Neural cell (in vitro differentiated cells): ENCODE results near the gene ACTL10. TPM values are rescaled to one million over a fixed set of nuclear protein-coding genes. Genes with fewer than 3 reads are reported as not detected.

Experiments used
- H2AFZ ChIP-seq: fragments of 200-600, 300-800 bp; sonication (generic), shearing (Covaris generic); 2 replicates; pipeline ENCODE4 v1.6.0; 2014; ENCODE audit warnings: low read depth, mild to moderate bottlenecking, antibody characterized with exemption, low read length, moderate library complexity
- H3F3A ChIP-seq: fragments of 200-600 bp; shearing (Covaris generic); 2 replicates; pipeline ENCODE4 v1.6.1; 2016; ENCODE audit warnings: mild to moderate bottlenecking, moderate library complexity, mixed read lengths, antibody characterized with exemption, low read length; ENCODE audit not compliant: insufficient read depth, poor library complexity, severe bottlenecking
- H3K27ac ChIP-seq: fragments of 200-600, 300-800 bp; sonication (generic), shearing (Covaris generic); 2 replicates; pipeline ENCODE4 v1.5.1; 2014; ENCODE audit warnings: mild to moderate bottlenecking, low read length, moderate library complexity
- H3K27me3 ChIP-seq: fragments of 300-800, 200-600 bp; sonication (generic), shearing (Covaris generic); 2 replicates; pipeline ENCODE4 v1.6.0; 2014; ENCODE audit warnings: mild to moderate bottlenecking, low read depth, low read length, moderate library complexity; ENCODE audit not compliant: insufficient read depth
- H3K36me3 ChIP-seq: fragments of 300-800, 200-600 bp; sonication (generic), shearing (Covaris generic); 2 replicates; pipeline ENCODE4 v1.5.1; 2014; ENCODE audit warnings: mild to moderate bottlenecking, antibody characterized with exemption, low read length, moderate library complexity; ENCODE audit not compliant: insufficient read depth
- H3K4me2 ChIP-seq: fragments of 300-800, 200-600 bp; sonication (generic), shearing (Covaris generic); 2 replicates; pipeline ENCODE4 v1.6.0; 2014; ENCODE audit warnings: mild to moderate bottlenecking, low read length
- H3K4me3 ChIP-seq: fragments of 300-800, 200-600 bp; sonication (generic), shearing (Covaris generic); 2 replicates; pipeline ENCODE4 v1.5.1; 2014; ENCODE audit warnings: mild to moderate bottlenecking, low read length, moderate library complexity
- H3K79me2 ChIP-seq: fragments of 200-600 bp; shearing (Covaris generic); replicated peaks from 2 replicates; pipeline ENCODE4 v1.6.0; 2014; ENCODE audit warnings: mild to moderate bottlenecking, low read length, moderate library complexity; ENCODE audit not compliant: insufficient read depth
- H3K9ac ChIP-seq: fragments of 300-800, 200-600 bp; sonication (generic), shearing (Covaris generic); 2 replicates; pipeline ENCODE4 v1.6.1; 2016; ENCODE audit warnings: mild to moderate bottlenecking, low read length, mixed read lengths
- H3K9me2 ChIP-seq: fragments of 200-600 bp; shearing (Covaris generic); 2 replicates; pipeline ENCODE4 v1.6.1; 2016; ENCODE audit warnings: mild to moderate bottlenecking, low read length, mixed read lengths; ENCODE audit not compliant: insufficient read depth
- H3K9me3 ChIP-seq: fragments of 200-600, 300-800 bp; sonication (generic), shearing (Covaris generic); 2 replicates; pipeline ENCODE4 v1.6.1; 2016; ENCODE audit warnings: mild to moderate bottlenecking, mixed run types, low read length, moderate library complexity, mixed read lengths
- H4K20me1 ChIP-seq: fragments of 200-600 bp; shearing (Covaris generic); 2 replicates; pipeline ENCODE4 v1.6.1; 2016; ENCODE audit warnings: mild to moderate bottlenecking, mixed run types; ENCODE audit not compliant: insufficient read depth
- EP300 ChIP-seq: fragments of 450-650 bp; conservative IDR thresholded peaks from 2 replicates; pipeline ENCODE4 v1.6.1; 2014; ENCODE audit warnings: antibody characterized with exemption, mild to moderate bottlenecking, moderate library complexity; ENCODE audit not compliant: poor library complexity, severe bottlenecking
- EZH2 ChIP-seq: fragments of 200-600, 300-800 bp; shearing (Covaris generic), sonication (generic); IDR thresholded peaks from 2 replicates; pipeline ENCODE4 v1.6.1; 2014; ENCODE audit warnings: antibody characterized with exemption, low read length, borderline replicate concordance, mild to moderate bottlenecking; ENCODE audit not compliant: insufficient read depth, poor library complexity, severe bottlenecking
- MXI1 ChIP-seq: fragments of 450-650 bp; conservative IDR thresholded peaks from 2 replicates; pipeline ENCODE4 v1.6.1; 2014; ENCODE audit warnings: antibody characterized with exemption, mild to moderate bottlenecking; ENCODE audit not compliant: poor library complexity, severe bottlenecking
- POLR2AphosphoS5 ChIP-seq: IDR thresholded peaks from 2 replicates; pipeline ENCODE4 v1.6.1; 2012
- RAD21 ChIP-seq: fragments of 450-650 bp; conservative IDR thresholded peaks from 2 replicates; pipeline ENCODE4 v1.6.1; 2014; ENCODE audit warnings: antibody characterized with exemption, mild to moderate bottlenecking, moderate library complexity
- SMC3 ChIP-seq: fragments of 450-650 bp; conservative IDR thresholded peaks from 2 replicates; pipeline ENCODE4 v1.6.1; 2014; ENCODE audit warnings: antibody characterized with exemption, mild to moderate bottlenecking, moderate library complexity; ENCODE audit not compliant: poor library complexity
- TAF1 ChIP-seq: IDR thresholded peaks from 2 replicates; pipeline ENCODE4 v1.6.1; 2012; ENCODE audit warnings: low read depth
- polyA plus RNA-seq: library from polyadenylated mRNA; depleted of rRNA; stranded (reverse); fragments of >200 nt; gene quantifications from 2 replicates; pipeline ENCODE4 v1.2.3, GENCODE V29; 2014
- TF ChIP-seq, protein P1 (sequence below): fragments of 450-650 bp; IDR thresholded peaks from 2 replicates; pipeline ENCODE4 v1.5.1; 2014; ENCODE audit warnings: antibody characterized with exemption, mild to moderate bottlenecking, moderate library complexity; ENCODE audit not compliant: poor library complexity, severe bottlenecking
- TF ChIP-seq, protein P2 (sequence below): IDR thresholded peaks from 2 replicates; pipeline ENCODE4 v1.6.1; 2012; ENCODE audit warnings: borderline replicate concordance

Gene ACTL10
- polyA plus RNA-seq, 1 donor from 2014 or later: not detected

DNA sequence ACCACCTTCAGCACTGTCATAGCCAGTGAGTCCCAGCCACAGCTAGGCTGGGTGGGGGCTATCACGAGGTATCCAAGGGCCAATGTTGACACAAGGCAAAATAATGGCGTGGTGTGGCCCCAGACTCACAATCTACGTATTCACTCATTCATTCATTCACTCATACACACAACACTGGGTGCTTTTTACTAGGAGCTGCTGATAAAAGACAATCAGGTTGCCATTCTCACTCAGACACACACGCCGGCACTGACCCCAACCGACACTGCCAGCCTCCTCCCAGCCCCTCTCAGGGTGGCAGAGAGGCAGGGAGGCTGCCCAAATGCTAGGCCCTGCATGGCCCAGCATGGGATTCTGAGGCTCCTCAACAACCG, 6.1 kb upstream of the ACTL10 start:
- Histone ChIP-seq H3K4me3 (no peak overlapping the region), H3K4me2 (no peak overlapping the region), H3K27ac (no peak overlapping the region), H3K79me2 (no peaks in the 10 kb centered on the region), H3K9me3 (no peaks in the 10 kb centered on the region), H3K27me3 (no peaks in the 10 kb centered on the region), H3K9ac (no peak overlapping the region), H3F3A (no peaks in the 10 kb centered on the region), H3K9me2 (no peaks in the 10 kb centered on the region), H3K36me3 (no peaks in the 10 kb centered on the region), H2AFZ (no peak overlapping the region), H4K20me1 (no peaks in the 10 kb centered on the region)
- TF ChIP-seq EP300 (no peak), MXI1 (no peak), POLR2AphosphoS5 (no peak), TAF1 (no peak), RAD21 (no peak), SMC3 (no peak), EZH2 (no peak)
- TF ChIP-seq, protein P1, sequence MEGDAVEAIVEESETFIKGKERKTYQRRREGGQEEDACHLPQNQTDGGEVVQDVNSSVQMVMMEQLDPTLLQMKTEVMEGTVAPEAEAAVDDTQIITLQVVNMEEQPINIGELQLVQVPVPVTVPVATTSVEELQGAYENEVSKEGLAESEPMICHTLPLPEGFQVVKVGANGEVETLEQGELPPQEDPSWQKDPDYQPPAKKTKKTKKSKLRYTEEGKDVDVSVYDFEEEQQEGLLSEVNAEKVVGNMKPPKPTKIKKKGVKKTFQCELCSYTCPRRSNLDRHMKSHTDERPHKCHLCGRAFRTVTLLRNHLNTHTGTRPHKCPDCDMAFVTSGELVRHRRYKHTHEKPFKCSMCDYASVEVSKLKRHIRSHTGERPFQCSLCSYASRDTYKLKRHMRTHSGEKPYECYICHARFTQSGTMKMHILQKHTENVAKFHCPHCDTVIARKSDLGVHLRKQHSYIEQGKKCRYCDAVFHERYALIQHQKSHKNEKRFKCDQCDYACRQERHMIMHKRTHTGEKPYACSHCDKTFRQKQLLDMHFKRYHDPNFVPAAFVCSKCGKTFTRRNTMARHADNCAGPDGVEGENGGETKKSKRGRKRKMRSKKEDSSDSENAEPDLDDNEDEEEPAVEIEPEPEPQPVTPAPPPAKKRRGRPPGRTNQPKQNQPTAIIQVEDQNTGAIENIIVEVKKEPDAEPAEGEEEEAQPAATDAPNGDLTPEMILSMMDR: no peak
- TF ChIP-seq, protein P2, sequence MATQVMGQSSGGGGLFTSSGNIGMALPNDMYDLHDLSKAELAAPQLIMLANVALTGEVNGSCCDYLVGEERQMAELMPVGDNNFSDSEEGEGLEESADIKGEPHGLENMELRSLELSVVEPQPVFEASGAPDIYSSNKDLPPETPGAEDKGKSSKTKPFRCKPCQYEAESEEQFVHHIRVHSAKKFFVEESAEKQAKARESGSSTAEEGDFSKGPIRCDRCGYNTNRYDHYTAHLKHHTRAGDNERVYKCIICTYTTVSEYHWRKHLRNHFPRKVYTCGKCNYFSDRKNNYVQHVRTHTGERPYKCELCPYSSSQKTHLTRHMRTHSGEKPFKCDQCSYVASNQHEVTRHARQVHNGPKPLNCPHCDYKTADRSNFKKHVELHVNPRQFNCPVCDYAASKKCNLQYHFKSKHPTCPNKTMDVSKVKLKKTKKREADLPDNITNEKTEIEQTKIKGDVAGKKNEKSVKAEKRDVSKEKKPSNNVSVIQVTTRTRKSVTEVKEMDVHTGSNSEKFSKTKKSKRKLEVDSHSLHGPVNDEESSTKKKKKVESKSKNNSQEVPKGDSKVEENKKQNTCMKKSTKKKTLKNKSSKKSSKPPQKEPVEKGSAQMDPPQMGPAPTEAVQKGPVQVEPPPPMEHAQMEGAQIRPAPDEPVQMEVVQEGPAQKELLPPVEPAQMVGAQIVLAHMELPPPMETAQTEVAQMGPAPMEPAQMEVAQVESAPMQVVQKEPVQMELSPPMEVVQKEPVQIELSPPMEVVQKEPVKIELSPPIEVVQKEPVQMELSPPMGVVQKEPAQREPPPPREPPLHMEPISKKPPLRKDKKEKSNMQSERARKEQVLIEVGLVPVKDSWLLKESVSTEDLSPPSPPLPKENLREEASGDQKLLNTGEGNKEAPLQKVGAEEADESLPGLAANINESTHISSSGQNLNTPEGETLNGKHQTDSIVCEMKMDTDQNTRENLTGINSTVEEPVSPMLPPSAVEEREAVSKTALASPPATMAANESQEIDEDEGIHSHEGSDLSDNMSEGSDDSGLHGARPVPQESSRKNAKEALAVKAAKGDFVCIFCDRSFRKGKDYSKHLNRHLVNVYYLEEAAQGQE: no peak

GRCh38 chr20:33662172-33662571, 4.6 kb upstream of the ACTL10 start, which contains the start of gene C20orf144:
Gene C20orf144 (plus strand): TSS chr20:33662327. CDS start chr20:33662346, 19 bp downstream.
- no peaks in the 10 kb centered on the region for H3K27me3 ChIP-seq
- H3K9me3 ChIP-seq: no peaks in the 10 kb centered on the region
- no peaks in the 10 kb centered on the region for H3K36me3 ChIP-seq
- no peaks in the 10 kb centered on the region for H3K79me2 ChIP-seq
- H4K20me1 ChIP-seq: no peaks in the 10 kb centered on the region
- TF ChIP-seq, protein P1: no peak
- no peak for TF ChIP-seq RAD21
- H3K9me2 ChIP-seq: no peaks in the 10 kb centered on the region
- peak within 1 kb of the TSS; percentile 91 for H3K4me3 ChIP-seq
- H3K9ac ChIP-seq: peak within 1 kb of the TSS; percentile 84
- H3K27ac ChIP-seq: peak within 1 kb of the TSS; percentile 60
- peak within 1 kb of the TSS; percentile 58 for H3K4me2 ChIP-seq
- H3F3A ChIP-seq: no peaks in the 10 kb centered on the region
- peak within 1 kb of the TSS; percentile 54 for H2AFZ ChIP-seq
